ENCODE measurements around the gene NEUROG1.

NEUROG1 gene

GRCh38 chr5:135561266-135561665, 25.5 kb upstream of the NEUROG1 start:
- no peak for DNase-seq

GRCh38 chr5:135560858-135561257, 25.1 kb upstream of the NEUROG1 start:
- DNase-seq = no peak

GRCh38 chr5:135559354-135559753, 23.6 kb upstream of the NEUROG1 start:
- DNase-seq = no peak

GRCh38 chr5:135557076-135557838, 21.5 kb upstream of the NEUROG1 start:
- no peak for DNase-seq

GRCh38 chr5:135556620-135557019, 20.9 kb upstream of the NEUROG1 start:
- DNase-seq = no peak

GRCh38 chr5:135555530-135555929, 19.8 kb upstream of the NEUROG1 start:
- no peak for DNase-seq

- no peak for DNase-seq
Observed at GRCh38 chr5:135553688-135554462, 18.1 kb upstream of the NEUROG1 start.

GRCh38 chr5:135551593-135552447, 16.1 kb upstream of the NEUROG1 start:
- no peak for DNase-seq

GRCh38 chr5:135549413-135549812, 13.6 kb upstream of the NEUROG1 start:
- no peak for DNase-seq

- DNase-seq = no peak
Observed at GRCh38 chr5:135547590-135548254, 12.0 kb upstream of the NEUROG1 start.

- DNase-seq = no peak
Observed at GRCh38 chr5:135546912-135547311, 11.1 kb upstream of the NEUROG1 start.

- DNase-seq = no peak
Observed at GRCh38 chr5:135546101-135546500, 10.3 kb upstream of the NEUROG1 start.

- no peak for DNase-seq
Observed at GRCh38 chr5:135545099-135545498, 9.3 kb upstream of the NEUROG1 start.

GRCh38 chr5:135543485-135544304, 7.9 kb upstream of the NEUROG1 start:
- no peak for DNase-seq

- DNase-seq = no peak
Observed at GRCh38 chr5:135543001-135543484, 7.3 kb upstream of the NEUROG1 start.

- no peak for DNase-seq
Observed at GRCh38 chr5:135541807-135542502, 6.2 kb upstream of the NEUROG1 start.

- no peak for DNase-seq
Observed at GRCh38 chr5:135539430-135540005, 3.8 kb upstream of the NEUROG1 start.

GRCh38 chr5:135538261-135538660, 2.5 kb upstream of the NEUROG1 start:
- no peak for DNase-seq

- DNase-seq = no peak
Observed at GRCh38 chr5:135537745-135538144, 2.0 kb upstream of the NEUROG1 start.

GRCh38 chr5:135537271-135537670, 1.5 kb upstream of the NEUROG1 start:
- DNase-seq = no peak

GRCh38 chr5:135535420-135535819, 344 bp downstream of the NEUROG1 start:
- no peak for DNase-seq
